ENCODE data around the gene MRPL54. TPM values are rescaled to one million over a fixed set of nuclear protein-coding genes. Genes with fewer than 3 reads are reported as not detected.

MRPL54 gene
- total RNA-seq, 4 donors from 2014 or later = 47.6 to 93.8 (median 66.5) TPM

GRCh38 chr19:3745363-3746045 is 17.0 kb upstream of the MRPL54 start:
- TF ChIP-seq CTCF (IDR thresholded peaks at IDR 0.05; ENCODE audit: low read depth) = no peak

GRCh38 chr19:3746371-3747056 is 16.0 kb upstream of the MRPL54 start:
- no peak for TF ChIP-seq CTCF (IDR thresholded peaks at IDR 0.05; ENCODE audit: low read depth)

GRCh38 chr19:3748965-3749364 is 13.5 kb upstream of the MRPL54 start:
- no peak for TF ChIP-seq CTCF (IDR thresholded peaks at IDR 0.05; ENCODE audit: low read depth)

GRCh38 chr19:3750211-3750610 is 12.3 kb upstream of the MRPL54 start:
- TF ChIP-seq CTCF (IDR thresholded peaks at IDR 0.05; ENCODE audit: low read depth) = no peak

- no peak for TF ChIP-seq CTCF (IDR thresholded peaks at IDR 0.05; ENCODE audit: low read depth)
These were observed 11.2 kb upstream of the MRPL54 start for GRCh38 chr19:3751236-3751635.

GRCh38 chr19:3752492-3752891 is 10.0 kb upstream of the MRPL54 start:
- TF ChIP-seq CTCF (IDR thresholded peaks at IDR 0.05; ENCODE audit: low read depth) = no peak

- no peak for TF ChIP-seq CTCF (IDR thresholded peaks at IDR 0.05; ENCODE audit: low read depth)
These were observed 8.7 kb upstream of the MRPL54 start for GRCh38 chr19:3753631-3754410.

Data from subcutaneous adipose tissue (tissue), 4 donors.